Measurements from ENCODE around the gene DOCK6. TPM values are rescaled to one million over a fixed set of nuclear protein-coding genes. Genes with fewer than 3 reads are reported as not detected.

DOCK6 gene, protein sequence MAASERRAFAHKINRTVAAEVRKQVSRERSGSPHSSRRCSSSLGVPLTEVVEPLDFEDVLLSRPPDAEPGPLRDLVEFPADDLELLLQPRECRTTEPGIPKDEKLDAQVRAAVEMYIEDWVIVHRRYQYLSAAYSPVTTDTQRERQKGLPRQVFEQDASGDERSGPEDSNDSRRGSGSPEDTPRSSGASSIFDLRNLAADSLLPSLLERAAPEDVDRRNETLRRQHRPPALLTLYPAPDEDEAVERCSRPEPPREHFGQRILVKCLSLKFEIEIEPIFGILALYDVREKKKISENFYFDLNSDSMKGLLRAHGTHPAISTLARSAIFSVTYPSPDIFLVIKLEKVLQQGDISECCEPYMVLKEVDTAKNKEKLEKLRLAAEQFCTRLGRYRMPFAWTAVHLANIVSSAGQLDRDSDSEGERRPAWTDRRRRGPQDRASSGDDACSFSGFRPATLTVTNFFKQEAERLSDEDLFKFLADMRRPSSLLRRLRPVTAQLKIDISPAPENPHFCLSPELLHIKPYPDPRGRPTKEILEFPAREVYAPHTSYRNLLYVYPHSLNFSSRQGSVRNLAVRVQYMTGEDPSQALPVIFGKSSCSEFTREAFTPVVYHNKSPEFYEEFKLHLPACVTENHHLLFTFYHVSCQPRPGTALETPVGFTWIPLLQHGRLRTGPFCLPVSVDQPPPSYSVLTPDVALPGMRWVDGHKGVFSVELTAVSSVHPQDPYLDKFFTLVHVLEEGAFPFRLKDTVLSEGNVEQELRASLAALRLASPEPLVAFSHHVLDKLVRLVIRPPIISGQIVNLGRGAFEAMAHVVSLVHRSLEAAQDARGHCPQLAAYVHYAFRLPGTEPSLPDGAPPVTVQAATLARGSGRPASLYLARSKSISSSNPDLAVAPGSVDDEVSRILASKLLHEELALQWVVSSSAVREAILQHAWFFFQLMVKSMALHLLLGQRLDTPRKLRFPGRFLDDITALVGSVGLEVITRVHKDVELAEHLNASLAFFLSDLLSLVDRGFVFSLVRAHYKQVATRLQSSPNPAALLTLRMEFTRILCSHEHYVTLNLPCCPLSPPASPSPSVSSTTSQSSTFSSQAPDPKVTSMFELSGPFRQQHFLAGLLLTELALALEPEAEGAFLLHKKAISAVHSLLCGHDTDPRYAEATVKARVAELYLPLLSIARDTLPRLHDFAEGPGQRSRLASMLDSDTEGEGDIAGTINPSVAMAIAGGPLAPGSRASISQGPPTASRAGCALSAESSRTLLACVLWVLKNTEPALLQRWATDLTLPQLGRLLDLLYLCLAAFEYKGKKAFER (N-terminal part only)
- total RNA-seq = 44.9 TPM

DNA sequence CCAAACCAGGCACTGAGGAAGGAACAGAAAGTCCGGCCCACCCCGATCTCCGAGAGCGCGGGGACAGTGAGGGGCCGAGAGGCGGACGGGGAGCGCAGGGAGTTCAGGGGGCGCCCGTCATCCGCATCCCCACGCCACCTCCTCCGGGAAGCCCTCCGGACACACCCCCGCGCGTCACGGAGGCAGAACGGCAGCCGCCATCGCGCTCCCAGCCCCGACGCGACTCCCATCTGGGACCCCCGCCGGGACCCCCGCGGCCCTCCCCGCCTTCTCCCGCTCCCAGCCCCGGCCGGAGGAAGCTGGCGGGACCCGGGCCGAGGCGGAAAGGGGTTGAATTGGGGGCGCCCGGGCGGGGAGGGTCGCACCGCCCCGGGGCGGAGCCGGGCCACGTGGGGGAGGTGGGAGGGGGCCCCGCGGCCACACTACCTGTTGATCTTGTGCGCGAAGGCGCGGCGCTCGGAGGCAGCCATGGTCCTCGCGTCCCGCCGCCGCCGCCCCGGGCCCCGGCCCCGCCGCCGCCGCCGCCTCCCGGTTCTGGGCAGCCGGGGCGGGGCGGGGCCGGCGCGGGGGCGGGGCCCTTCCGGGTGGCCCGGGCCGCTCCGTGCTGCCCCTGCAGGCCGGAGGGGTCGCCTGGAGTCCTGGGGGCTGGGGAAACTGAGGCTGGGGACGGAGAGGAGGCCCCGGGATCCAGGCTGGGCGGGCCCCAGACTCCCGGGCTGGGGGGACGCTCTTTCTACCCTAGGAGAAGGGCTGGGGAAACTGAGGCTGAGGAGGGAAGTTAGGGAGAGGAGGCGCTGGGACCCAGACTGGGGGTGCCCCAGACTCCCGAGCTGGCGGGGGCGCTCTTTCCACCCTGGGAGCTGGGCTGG is at the start of gene DOCK6:
TSS of gene DOCK6 (minus strand) at position 554 of the 869 bp plus-strand sequence. CDS start at position 470, 84 bp downstream.

DNA sequence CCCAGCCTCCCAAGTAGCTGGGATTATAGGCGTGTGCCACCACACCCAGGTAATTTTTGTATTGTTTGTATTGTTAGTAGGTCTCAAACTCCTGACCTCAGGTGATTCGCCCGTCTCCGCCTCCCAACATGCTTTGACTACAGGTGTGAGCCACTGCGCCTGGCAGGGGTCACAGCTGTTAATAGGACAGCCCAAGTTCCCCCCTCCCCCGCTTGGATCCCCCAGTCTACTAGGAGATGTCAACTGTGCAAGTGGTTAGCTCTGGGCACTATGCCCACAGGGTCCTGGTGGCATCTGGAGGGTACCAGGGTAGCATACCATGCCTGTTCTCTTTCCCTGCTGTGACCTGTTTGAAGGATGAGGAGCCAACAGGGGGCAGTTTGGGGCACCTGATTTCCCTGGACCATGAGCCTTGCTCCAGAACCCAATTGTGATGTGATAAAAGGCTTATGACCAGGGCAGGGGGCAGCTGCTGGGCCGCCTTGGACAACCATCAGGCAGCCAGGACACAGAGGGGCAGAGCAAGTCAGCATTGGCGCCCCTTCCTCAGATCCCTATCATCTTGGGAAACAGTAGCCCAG is 33.4 kb upstream of the DOCK6 start, which contains the start of gene TSPAN16:
TSS of gene TSPAN16 (plus strand) at position 496 of the 581 bp plus-strand sequence. CDS start 138 bp downstream, outside the sequence.

DNA sequence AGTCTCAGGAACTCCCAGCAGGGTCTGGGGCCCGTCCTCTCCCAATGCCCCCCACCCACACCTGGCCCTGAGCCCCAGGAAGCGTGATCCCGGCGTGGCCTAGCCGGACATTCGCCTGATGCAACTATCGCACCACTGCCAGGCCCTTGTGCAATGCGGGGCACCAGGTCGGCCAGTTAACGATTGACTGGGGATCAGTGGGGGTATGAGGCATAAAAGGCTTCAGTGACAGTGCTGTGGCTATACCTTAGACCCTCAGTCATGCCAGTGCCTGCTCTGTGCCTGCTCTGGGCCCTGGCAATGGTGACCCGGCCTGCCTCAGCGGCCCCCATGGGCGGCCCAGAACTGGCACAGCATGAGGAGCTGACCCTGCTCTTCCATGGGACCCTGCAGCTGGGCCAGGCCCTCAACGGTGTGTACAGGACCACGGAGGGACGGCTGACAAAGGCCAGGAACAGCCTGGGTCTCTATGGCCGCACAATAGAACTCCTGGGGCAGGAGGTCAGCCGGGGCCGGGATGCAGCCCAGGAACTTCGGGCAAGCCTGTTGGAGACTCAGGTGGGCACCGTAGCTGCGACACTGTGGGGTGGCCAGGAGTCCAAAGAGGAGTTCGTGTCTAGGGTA is 22.8 kb downstream of the DOCK6 start, which contains the start of gene ANGPTL8:
TSS of gene ANGPTL8 (plus strand) at position 243 of the 624 bp plus-strand sequence. CDS start at position 262, 19 bp downstream.

DNA sequence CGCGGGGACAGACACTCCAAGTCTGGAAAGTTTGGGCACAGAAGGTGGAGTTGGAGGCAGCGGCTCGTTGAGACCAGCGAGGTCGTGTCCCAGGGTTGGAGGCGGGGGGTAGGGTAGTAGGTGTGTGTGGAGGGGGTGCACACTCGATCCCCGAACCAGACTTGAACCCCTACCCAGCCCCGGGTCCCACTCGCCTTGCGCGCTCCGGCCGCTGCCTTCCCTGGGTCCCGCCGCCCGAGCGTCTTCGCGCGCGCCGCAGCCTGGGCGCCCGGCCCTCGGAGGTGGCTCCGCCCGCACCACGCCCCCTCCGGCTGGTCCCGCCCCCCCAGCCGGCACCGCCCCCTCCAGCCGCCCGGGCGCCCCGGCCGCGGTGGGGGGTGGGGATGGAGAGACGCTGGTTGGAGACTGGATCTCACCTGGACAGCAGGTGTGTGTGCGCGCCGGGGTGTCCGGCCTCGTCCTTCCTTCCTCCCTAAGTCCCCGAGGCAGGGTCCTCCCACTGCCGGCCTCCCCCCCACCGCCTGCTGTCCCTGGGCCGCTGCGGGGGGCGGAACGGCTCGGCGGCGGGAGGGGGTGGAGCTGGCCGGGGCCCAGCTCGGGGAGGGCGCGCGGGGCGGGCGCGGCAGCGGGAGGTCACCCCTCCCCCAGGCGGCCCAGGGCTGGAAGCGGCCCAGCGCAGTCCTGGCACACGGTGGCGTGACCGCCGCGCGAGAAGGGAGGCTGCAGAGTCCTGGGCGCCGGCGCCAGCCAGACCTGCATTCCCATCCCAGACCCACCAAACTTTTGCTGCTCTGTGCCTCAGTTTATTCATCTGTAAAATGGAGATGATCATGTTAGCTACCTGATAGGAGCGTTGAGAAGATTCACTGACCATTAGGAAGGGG is 64.8 kb downstream of the DOCK6 start, which contains the start of gene KANK2:
TSS of gene KANK2 (minus strand) at position 255 of the 884 bp plus-strand sequence. CDS start 3,034 bp downstream, outside the sequence.

DNA sequence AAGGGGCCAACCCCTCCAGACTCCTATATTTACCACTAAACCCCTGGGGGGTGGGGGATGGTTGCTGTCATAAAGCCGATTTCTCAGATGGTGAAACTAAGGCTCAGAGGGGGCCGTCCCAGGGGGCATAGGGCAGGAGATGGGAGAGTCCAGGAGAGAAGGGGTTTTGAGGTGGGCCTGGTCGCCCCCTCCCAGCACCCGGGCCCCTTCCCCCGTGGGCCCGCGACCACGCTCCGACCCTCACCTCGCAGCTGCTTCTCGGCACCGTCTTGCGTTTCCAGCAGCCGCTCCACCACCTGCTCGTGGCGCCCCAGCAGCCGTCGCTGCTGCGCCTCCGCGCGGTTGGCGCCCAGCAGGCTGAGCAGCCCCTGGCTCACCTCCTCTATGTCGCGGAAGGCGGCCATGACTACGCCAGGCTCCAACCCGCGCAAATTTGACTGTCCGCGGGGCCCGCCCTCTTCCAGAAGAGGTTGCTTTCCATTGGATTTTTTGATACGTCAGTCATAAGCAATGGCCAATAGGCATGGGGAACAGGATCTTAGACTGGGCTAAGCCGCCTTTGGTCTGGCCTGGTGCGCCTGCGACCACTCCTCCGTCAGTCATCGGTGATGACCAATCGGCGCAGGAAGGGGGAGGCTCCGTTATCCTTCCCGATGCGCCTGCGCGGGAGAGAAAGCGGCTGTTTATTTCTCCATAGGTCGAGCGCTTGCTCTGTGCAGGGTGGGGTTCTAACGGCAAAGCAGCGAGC is 106.8 kb downstream of the DOCK6 start, which contains the start of gene SPC24:
TSS of gene SPC24 (minus strand) at position 410 of the 748 bp plus-strand sequence. CDS start at position 404, 6 bp downstream.

Other genes with a start within 250 kb of the DOCK6 start
- gene LDLR, start 173.1 kb downstream of the DOCK6 start, total RNA-seq = 28.2 TPM
- gene SPC24, start 106.7 kb downstream of the DOCK6 start, total RNA-seq = 11.4 TPM
- 190 TPM for gene KANK2, start 65.0 kb downstream of the DOCK6 start, total RNA-seq
- 1.4 TPM for gene ANGPTL8, start 22.9 kb downstream of the DOCK6 start, total RNA-seq
- gene TSPAN16, start 33.6 kb upstream of the DOCK6 start, total RNA-seq = not detected
- gene RAB3D, start 77.1 kb upstream of the DOCK6 start, total RNA-seq = 17.7 TPM
- gene TMEM205, start 83.7 kb upstream of the DOCK6 start, total RNA-seq = 83.0 TPM
- gene CCDC159, start 84.0 kb upstream of the DOCK6 start, total RNA-seq = 55.9 TPM
- 16.8 TPM for gene PLPPR2, start 92.9 kb upstream of the DOCK6 start, total RNA-seq
- 1.5 TPM for gene SWSAP1, start 112.1 kb upstream of the DOCK6 start, total RNA-seq
- 3.4 TPM for gene EPOR, start 121.8 kb upstream of the DOCK6 start, total RNA-seq
- gene RGL3, start 156.8 kb upstream of the DOCK6 start, total RNA-seq = 2.5 TPM
- 0.27 TPM for gene ODAD3, start 172.6 kb upstream of the DOCK6 start, total RNA-seq
- gene PRKCSH, start 173.1 kb upstream of the DOCK6 start, total RNA-seq = 110 TPM
- gene ELAVL3, start 218.5 kb upstream of the DOCK6 start, total RNA-seq = 38.3 TPM
- 12.9 TPM for gene ZNF653, start 243.3 kb upstream of the DOCK6 start, total RNA-seq